GM12865 (cell line): ENCODE data around the gene MTMR3.
"Not testable (repeated sequence)": the region's sequence is repeated elsewhere in the genome, so short reads cannot be mapped to it uniquely, and the experiment has no call there.

Source experiments
- DNase-seq: peaks from one replicate; pipeline ENCODE4 v3.0.0; 2010; ENCODE audit warnings: low read depth
- H3K4me3 ChIP-seq: 2 replicates; pipeline ENCODE4 v1.5.1; 2011; ENCODE audit warnings: mild to moderate bottlenecking, low read depth, low read length, control low read depth
- CTCF ChIP-seq: IDR thresholded peaks from 2 replicates; pipeline ENCODE4 v1.5.1; 2011; ENCODE audit warnings: low read length, control low read depth, low read depth, inconsistent platforms; ENCODE audit not compliant: insufficient read depth; ENCODE audit errors: missing control alignments

MTMR3 gene

GRCh38 chr22:30048681-30049080 is 165.7 kb downstream of the MTMR3 start:
- DNase-seq, result no peak
- TF ChIP-seq CTCF, result no peak
- H3K4me3 ChIP-seq, result no peak overlapping the region

- no peak for TF ChIP-seq CTCF
Measured at GRCh38 chr22:30054067-30054763, 171.2 kb downstream of the MTMR3 start.

GRCh38 chr22:30054764-30055069 is 171.7 kb downstream of the MTMR3 start:
- TF ChIP-seq CTCF, result no peak
- no peak overlapping the region for H3K4me3 ChIP-seq
- DNase-seq, result no peak

More at GRCh38 chr22:30054067-30054763, 171.2 kb downstream of the MTMR3 start:
- DNase-seq, result no peak
- no peak overlapping the region for H3K4me3 ChIP-seq

- no peak overlapping the region for H3K4me3 ChIP-seq
- no peak for TF ChIP-seq CTCF
- no peak for DNase-seq
Measured at GRCh38 chr22:30056015-30056414, 173.0 kb downstream of the MTMR3 start.

GRCh38 chr22:30057375-30057774 is 174.4 kb downstream of the MTMR3 start:
- no peak for DNase-seq
- no peak for TF ChIP-seq CTCF
- H3K4me3 ChIP-seq, result no peak overlapping the region

- not testable (repeated sequence) for H3K4me3 ChIP-seq, DNase-seq
Measured at GRCh38 chr22:30059346-30060020, 176.5 kb downstream of the MTMR3 start.

GRCh38 chr22:30061094-30061493 is 178.1 kb downstream of the MTMR3 start:
- not testable (repeated sequence) for DNase-seq, H3K4me3 ChIP-seq

GRCh38 chr22:30062259-30062658 is 179.3 kb downstream of the MTMR3 start:
- TF ChIP-seq CTCF, result no peak
- H3K4me3 ChIP-seq, result no peak overlapping the region
- DNase-seq, result no peak
